Omental fat pad (tissue), 4 donors: ENCODE results near the gene MB. TPM values are rescaled to one million over a fixed set of nuclear protein-coding genes. Genes with fewer than 3 reads are reported as not detected.

ENCODE experiments used
- ATAC-seq: fragments of 150-250 bp; one replicate; pipeline ENCODE4 v1.9.1; 2016; ENCODE audit warnings: mild to moderate bottlenecking, moderate library complexity; ENCODE audit not compliant: low FRiP score
- DNase-seq: peaks from one replicate; pipeline ENCODE4 v3.0.0-alpha.2; 2019; ENCODE audit warnings: low spot score
- total RNA-seq, 4 donors: library from RNA; depleted of rRNA; stranded (reverse); fragments of >200 nt; gene quantifications; one replicate each; pipeline ENCODE4 v1.1.0, GENCODE V29; 2016
- TF ChIP-seq, protein P1 (sequence below), 3 donors: fragments of 450-650 bp; IDR thresholded peaks; one replicate each; pipeline ENCODE4 v1.5.1; 2016 to 2017; ENCODE audit warnings: antibody characterized with exemption in 3 of 3, mild to moderate bottlenecking in 3 of 3, moderate library complexity in 2 of 3

Gene MB
- total RNA-seq, 4 donors from 2014 or later = 0.44 TPM; not detected in 3

- TF ChIP-seq, protein P1, sequence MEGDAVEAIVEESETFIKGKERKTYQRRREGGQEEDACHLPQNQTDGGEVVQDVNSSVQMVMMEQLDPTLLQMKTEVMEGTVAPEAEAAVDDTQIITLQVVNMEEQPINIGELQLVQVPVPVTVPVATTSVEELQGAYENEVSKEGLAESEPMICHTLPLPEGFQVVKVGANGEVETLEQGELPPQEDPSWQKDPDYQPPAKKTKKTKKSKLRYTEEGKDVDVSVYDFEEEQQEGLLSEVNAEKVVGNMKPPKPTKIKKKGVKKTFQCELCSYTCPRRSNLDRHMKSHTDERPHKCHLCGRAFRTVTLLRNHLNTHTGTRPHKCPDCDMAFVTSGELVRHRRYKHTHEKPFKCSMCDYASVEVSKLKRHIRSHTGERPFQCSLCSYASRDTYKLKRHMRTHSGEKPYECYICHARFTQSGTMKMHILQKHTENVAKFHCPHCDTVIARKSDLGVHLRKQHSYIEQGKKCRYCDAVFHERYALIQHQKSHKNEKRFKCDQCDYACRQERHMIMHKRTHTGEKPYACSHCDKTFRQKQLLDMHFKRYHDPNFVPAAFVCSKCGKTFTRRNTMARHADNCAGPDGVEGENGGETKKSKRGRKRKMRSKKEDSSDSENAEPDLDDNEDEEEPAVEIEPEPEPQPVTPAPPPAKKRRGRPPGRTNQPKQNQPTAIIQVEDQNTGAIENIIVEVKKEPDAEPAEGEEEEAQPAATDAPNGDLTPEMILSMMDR (IDR thresholded peaks at IDR 0.05) = no peak
- DNase-seq = no peak
- ATAC-seq = no peak
These were observed 40.6 kb upstream of the MB start for GRCh38 chr22:35657571-35658312.

GRCh38 chr22:35656284-35656752, 39.2 kb upstream of the MB start:
- ATAC-seq (no peak), DNase-seq (no peak)
- TF ChIP-seq, protein P1 (IDR thresholded peaks at IDR 0.05) = no peak

- DNase-seq = no peak
- ATAC-seq = no peak
- TF ChIP-seq, protein P1 (IDR thresholded peaks at IDR 0.05) = no peak
These were observed 36.7 kb upstream of the MB start for GRCh38 chr22:35653824-35654223.

DNA sequence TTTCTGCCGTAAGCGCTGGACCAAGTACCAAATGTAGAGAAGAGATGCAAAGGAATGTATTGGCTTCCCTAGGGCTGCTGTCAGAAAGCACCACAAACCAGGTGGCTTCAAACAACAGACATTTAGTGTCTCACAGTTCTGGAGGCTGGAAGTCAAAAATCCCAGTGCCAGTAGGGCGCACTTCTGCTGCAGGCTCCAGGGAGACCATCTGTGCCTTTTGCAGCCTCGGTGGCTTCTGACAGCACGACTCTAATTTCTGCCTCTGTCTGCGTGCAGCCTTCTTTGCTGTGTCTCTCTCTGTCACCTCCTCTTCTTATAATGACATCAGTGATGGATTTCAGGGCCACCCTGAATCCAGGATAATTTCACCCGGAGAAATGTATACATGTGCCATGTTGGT, 34.0 kb upstream of the MB start:
- TF ChIP-seq, protein P1 (IDR thresholded peaks at IDR 0.05) = no peak
- ATAC-seq = no peak
- DNase-seq = no peak

DNA sequence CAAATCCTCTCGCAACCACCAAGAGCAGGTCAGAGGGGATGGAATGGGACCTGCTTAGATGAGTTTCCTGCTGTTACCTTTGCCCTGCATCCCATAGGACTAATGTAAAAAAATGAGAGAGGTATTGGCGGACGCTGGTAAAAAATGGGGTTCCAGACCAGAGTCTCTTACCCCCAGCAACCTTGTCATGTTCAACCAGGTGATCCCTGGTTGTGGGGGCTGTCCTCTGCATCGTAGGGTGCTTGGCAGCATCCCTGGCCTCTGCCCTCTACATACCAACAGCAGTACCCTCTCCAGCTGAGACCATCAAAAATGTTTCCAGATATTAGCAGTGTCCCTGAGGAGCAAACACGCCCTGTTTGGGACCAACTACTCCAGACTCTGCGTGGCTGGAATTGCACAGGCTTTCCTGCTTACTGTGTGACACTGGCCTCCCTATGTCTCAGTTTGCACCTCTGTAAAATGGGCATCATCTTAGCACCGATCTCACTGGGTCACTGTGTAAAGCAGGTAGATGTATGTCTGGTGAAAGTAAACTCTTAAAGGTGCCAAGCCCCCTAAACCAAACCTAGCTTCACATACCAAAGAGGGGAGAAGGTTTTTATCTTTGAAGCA, 32.6 kb upstream of the MB start:
- TF ChIP-seq, protein P1 (IDR thresholded peaks at IDR 0.05) = no peak
- no peak for DNase-seq
- ATAC-seq = no peak

- no peak for ATAC-seq
- DNase-seq = no peak
- TF ChIP-seq, protein P1 (IDR thresholded peaks at IDR 0.05) = no peak
These were observed 32.0 kb upstream of the MB start for GRCh38 chr22:35649026-35649553.
